ENCODE measurements around the gene CELSR3. TPM values are rescaled to one million over a fixed set of nuclear protein-coding genes. Genes with fewer than 3 reads are reported as not detected.
A peak's percentile ranks its signal among the peaks of the same experiment; 100 is the strongest.

Gene CELSR3
- total RNA-seq, 1 experiment from 2014 or later: 17.6 TPM

- DNase-seq (ENCODE audit: unreplicated experiment): no peak
- H3K36me3 Mint-ChIP-seq (ENCODE audit: insufficient read depth, unreplicated experiment): peaks cover 83% of the 10 kb centered on the region
- CTCF ChIA-PET: interaction anchor here (0.6 to 2.2 kb wide), 7 partner anchors 9 to 321 kb away, joined by 3 to 8 read pairs (median 5); partner anchors contain the start of gene SLC26A6
- H3K27me3 Mint-ChIP-seq (ENCODE audit: insufficient read depth, unreplicated experiment): no peaks in the 10 kb centered on the region
- no peaks in the 10 kb centered on the region for H3K9me3 Mint-ChIP-seq (ENCODE audit: unreplicated experiment)
- no peak overlapping the region for H3K27ac Mint-ChIP-seq (ENCODE audit: low read depth, unreplicated experiment)
- no peak overlapping the region for H3K4me3 Mint-ChIP-seq (ENCODE audit: unreplicated experiment)
- no peak for TF ChIP-seq CTCF (IDR thresholded peaks at IDR 0.05; ENCODE audit: unreplicated experiment)
- no TSS peak for BruUV-seq (replicated peaks)
- POLR2A ChIA-PET: interaction anchor here (0.9 to 8.9 kb wide), 3 partner anchors 10 to 33 kb away, joined by 3 to 107 read pairs (median 93); partner anchors contain the start of genes SLC26A6 and UQCRC1
- H3K4me1 Mint-ChIP-seq (ENCODE audit: insufficient read depth, unreplicated experiment): peaks cover 43% of the 10 kb centered on the region
- intact Hi-C loops (cut with micrococcal nuclease): no loop called here
Measured at GRCh38 chr3:48601622-48601994, 61.1 kb downstream of the CELSR3 start.

- ChIA-PET CTCF (interaction anchor here (0.7 to 2.2 kb wide), 5 partner anchors 10 to 320 kb away, joined by 3 to 8 read pairs (median 3); partner anchors contain the start of gene SLC26A6), POLR2A (interaction anchor here (0.5 to 8.9 kb wide), 6 partner anchors 11 to 945 kb away, joined by 3 to 107 read pairs (median 4); partner anchors contain the start of genes SLC26A6 and UQCRC1)
- Mint-ChIP-seq H3K4me3 (ENCODE audit: unreplicated experiment) (no peak overlapping the region), H3K4me1 (ENCODE audit: insufficient read depth, unreplicated experiment) (peaks cover 50% of the 10 kb centered on the region), H3K36me3 (ENCODE audit: insufficient read depth, unreplicated experiment) (peaks cover 77% of the 10 kb centered on the region), H3K27me3 (ENCODE audit: insufficient read depth, unreplicated experiment) (no peaks in the 10 kb centered on the region), H3K9me3 (ENCODE audit: unreplicated experiment) (no peaks in the 10 kb centered on the region), H3K27ac (ENCODE audit: low read depth, unreplicated experiment) (peak overlapping the region; percentile 59)
- TF ChIP-seq CTCF (IDR thresholded peaks at IDR 0.05; ENCODE audit: unreplicated experiment): no peak
- intact Hi-C loops (cut with micrococcal nuclease): no loop called here
- no peak for DNase-seq (ENCODE audit: unreplicated experiment)
- no TSS peak for BruUV-seq (replicated peaks)
Measured at GRCh38 chr3:48600711-48601621, 61.7 kb downstream of the CELSR3 start.

- H3K4me1 Mint-ChIP-seq (ENCODE audit: insufficient read depth, unreplicated experiment): peaks cover 54% of the 10 kb centered on the region
- intact Hi-C loops (cut with micrococcal nuclease): loop anchor here (2.0 kb wide), 1 partner anchor 43 kb away; the partner anchor contains the start of gene PFKFB4
- DNase-seq (ENCODE audit: unreplicated experiment): no peak
- no peaks in the 10 kb centered on the region for H3K9me3 Mint-ChIP-seq (ENCODE audit: unreplicated experiment)
- BruUV-seq (replicated peaks): no TSS peak
- ChIA-PET CTCF (interaction anchor here (0.5 to 2.5 kb wide), 8 partner anchors 34 to 440 kb away, joined by 3 to 22 read pairs (median 4); partner anchors contain the start of gene SLC26A6), POLR2A (interaction anchor here (0.6 to 8.9 kb wide), 37 partner anchors 8 to 1151 kb away, joined by 3 to 107 read pairs (median 5); partner anchors contain the start of genes ARIH2, ATRIP, CCDC51 and CELSR3)
- peaks cover 64% of the 10 kb centered on the region for H3K36me3 Mint-ChIP-seq (ENCODE audit: insufficient read depth, unreplicated experiment)
- TF ChIP-seq CTCF (IDR thresholded peaks at IDR 0.05; ENCODE audit: unreplicated experiment): no peak
- no peaks in the 10 kb centered on the region for H3K27me3 Mint-ChIP-seq (ENCODE audit: insufficient read depth, unreplicated experiment)
- peak overlapping the region; percentile 59 for H3K27ac Mint-ChIP-seq (ENCODE audit: low read depth, unreplicated experiment)
- peak overlapping the region; percentile 50 for H3K4me3 Mint-ChIP-seq (ENCODE audit: unreplicated experiment)
Measured at GRCh38 chr3:48599509-48600285, 63.0 kb downstream of the CELSR3 start.

All from MCF 10A (cell line).